Measurements from ENCODE around the gene PHACTR1.
A peak's percentile ranks its signal among the peaks of the same experiment; 100 is the strongest.

PHACTR1 gene

DNA sequence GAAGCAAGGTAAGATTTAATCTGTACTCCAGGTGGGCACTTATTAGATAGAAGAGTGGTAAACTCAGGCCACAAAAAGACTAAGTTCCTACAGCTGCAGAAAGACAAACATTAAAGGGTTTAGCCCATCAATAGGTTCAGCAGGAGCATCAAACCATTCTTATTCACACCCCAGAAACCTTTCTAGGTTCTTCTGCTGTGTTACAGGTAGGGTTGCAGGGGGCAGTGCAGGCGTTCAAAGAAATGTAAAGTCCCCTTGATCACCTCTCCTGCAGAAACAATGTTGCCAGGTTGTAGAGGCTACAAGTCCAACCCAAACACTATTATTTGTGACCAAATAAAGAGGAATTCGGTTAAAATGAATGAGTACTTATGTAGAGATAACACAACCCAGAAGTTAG lies 31.8 kb downstream of the PHACTR1 start:
- TF ChIP-seq, protein P1, sequence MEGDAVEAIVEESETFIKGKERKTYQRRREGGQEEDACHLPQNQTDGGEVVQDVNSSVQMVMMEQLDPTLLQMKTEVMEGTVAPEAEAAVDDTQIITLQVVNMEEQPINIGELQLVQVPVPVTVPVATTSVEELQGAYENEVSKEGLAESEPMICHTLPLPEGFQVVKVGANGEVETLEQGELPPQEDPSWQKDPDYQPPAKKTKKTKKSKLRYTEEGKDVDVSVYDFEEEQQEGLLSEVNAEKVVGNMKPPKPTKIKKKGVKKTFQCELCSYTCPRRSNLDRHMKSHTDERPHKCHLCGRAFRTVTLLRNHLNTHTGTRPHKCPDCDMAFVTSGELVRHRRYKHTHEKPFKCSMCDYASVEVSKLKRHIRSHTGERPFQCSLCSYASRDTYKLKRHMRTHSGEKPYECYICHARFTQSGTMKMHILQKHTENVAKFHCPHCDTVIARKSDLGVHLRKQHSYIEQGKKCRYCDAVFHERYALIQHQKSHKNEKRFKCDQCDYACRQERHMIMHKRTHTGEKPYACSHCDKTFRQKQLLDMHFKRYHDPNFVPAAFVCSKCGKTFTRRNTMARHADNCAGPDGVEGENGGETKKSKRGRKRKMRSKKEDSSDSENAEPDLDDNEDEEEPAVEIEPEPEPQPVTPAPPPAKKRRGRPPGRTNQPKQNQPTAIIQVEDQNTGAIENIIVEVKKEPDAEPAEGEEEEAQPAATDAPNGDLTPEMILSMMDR (IDR thresholded peaks at IDR 0.05; ENCODE audit: low read depth, low read length, missing control alignments), result no peak
- DNase-seq (ENCODE audit: extremely low read depth, low read depth), result no peak
- no peak overlapping the region for H3K4me3 ChIP-seq (replicated peaks; ENCODE audit: low read depth, low read length)

- H3K4me3 ChIP-seq (replicated peaks; ENCODE audit: low read depth, low read length), result no peak overlapping the region
- no peak for DNase-seq (ENCODE audit: extremely low read depth, low read depth)
- TF ChIP-seq, protein P1 (IDR thresholded peaks at IDR 0.05; ENCODE audit: low read depth, low read length, missing control alignments), result no peak
Observed at GRCh38 chr6:12748815-12749521, 32.4 kb downstream of the PHACTR1 start.

DNA sequence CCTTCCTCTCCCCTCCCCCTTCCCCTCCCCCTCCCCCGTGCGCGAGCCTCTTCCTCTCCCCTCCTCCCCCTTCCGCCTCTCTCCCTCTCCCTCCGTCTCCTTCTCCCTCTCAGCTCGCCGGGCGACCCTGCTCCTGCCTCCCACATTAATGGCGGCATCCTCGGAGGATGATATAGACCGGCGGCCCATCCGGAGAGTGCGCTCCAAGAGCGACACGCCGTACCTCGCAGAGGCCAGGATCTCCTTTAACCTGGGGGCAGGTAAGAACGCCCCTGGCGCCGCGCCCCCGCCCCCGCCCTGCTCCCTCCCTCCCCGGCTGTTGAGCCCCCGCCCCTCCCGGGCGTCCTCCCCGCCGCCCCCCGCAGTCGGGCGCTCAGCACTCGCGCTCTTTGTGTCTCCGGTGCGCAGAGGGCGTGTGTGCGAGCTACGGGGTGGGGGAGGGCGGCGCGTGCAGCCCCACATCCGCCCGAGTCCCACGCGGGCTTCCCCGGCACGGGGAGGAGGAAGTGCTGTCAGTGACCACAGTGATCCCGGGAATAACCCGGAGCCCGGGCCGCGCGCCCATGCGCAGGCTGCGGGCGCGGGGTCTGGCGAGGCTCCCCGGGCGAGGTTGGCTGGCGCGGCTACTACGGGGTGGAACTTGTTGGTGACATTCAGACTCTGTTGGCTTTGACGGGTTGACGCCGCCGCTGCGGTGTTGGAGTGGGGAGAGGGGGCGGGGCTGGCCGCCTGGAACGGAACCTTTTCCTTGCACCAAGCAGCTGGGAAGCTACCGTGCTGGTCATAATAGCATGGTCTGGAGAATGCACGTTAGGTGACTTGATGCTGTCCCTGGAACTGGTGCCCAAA lies 33.2 kb downstream of the PHACTR1 start:
- TF ChIP-seq, protein P1 (IDR thresholded peaks at IDR 0.05; ENCODE audit: low read depth, low read length, missing control alignments), result no peak
- no peak for DNase-seq (ENCODE audit: extremely low read depth, low read depth)
- H3K4me3 ChIP-seq (replicated peaks; ENCODE audit: low read depth, low read length), result 0 out of 2 replicates have a peak overlapping the region, but pooled peaks have one; percentile 8

DNA sequence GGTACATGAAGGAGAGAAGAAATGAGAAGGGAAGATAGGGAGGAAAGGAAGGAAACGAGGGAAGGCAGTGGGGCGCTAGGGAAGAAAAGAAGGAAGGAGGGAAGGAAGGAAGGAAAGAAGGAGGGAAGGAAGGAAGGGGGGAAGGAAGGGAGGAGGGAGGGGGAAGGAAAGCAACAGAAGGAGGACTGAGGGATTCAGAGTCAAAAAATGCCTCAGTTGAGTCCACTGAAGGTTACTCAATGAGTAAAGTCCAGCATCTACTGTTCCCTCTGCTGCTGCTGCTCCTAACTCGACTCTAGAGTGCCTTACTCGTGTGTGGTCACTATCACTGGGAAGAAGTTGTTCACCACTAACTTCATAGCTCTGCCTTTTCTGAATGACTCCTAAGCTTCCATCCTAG lies 33.8 kb downstream of the PHACTR1 start:
- TF ChIP-seq, protein P1 (IDR thresholded peaks at IDR 0.05; ENCODE audit: low read depth, low read length, missing control alignments), result no peak
- no peak for DNase-seq (ENCODE audit: extremely low read depth, low read depth)
- H3K4me3 ChIP-seq (replicated peaks; ENCODE audit: low read depth, low read length), result no peak overlapping the region

DNA sequence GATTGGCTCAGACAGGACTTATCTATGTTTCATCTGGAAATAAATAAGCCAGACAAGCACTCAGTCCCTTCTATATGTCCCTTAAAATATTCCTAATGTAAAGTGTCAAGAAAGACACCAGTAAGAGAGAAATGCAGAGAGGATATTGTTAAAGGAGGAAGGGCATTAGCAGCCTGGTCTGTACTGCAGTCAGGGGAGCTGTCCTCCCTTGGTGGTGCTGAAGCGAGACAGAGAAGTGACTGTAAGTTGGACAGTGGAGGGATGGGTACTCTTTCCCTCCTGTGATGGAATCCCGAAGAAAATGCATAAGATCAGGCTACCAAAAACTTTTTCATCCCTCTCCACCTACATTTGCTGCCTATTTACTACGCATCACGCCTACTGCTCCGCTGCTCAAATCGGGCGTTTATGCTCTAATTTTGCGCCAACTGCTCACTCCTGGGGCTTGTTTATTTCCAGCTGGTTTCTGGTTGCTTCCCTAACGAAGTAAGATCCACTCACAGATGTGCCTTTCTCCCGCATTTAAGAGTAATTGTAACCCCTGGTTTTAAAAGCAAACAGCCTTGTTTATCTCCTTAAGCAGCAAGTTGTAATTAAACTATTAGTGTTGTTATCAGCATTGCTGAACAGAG lies 35.2 kb downstream of the PHACTR1 start:
- no peak overlapping the region for H3K4me3 ChIP-seq (replicated peaks; ENCODE audit: low read depth, low read length)
- TF ChIP-seq, protein P1 (IDR thresholded peaks at IDR 0.05; ENCODE audit: low read depth, low read length, missing control alignments), result no peak
- peak; percentile 29 for DNase-seq (ENCODE audit: extremely low read depth, low read depth)

- DNase-seq (ENCODE audit: extremely low read depth, low read depth), result no peak
- no peak overlapping the region for H3K4me3 ChIP-seq (replicated peaks; ENCODE audit: low read depth, low read length)
- TF ChIP-seq, protein P1 (IDR thresholded peaks at IDR 0.05; ENCODE audit: low read depth, low read length, missing control alignments), result no peak
Observed at GRCh38 chr6:12753036-12753435, 36.5 kb downstream of the PHACTR1 start.
